ENCODE results near the gene RHOA.

Gene RHOA

GRCh38 chr3:49454458-49454857 lies 42.7 kb upstream of the RHOA start (continued):
- TF ChIP-seq, protein P1, sequence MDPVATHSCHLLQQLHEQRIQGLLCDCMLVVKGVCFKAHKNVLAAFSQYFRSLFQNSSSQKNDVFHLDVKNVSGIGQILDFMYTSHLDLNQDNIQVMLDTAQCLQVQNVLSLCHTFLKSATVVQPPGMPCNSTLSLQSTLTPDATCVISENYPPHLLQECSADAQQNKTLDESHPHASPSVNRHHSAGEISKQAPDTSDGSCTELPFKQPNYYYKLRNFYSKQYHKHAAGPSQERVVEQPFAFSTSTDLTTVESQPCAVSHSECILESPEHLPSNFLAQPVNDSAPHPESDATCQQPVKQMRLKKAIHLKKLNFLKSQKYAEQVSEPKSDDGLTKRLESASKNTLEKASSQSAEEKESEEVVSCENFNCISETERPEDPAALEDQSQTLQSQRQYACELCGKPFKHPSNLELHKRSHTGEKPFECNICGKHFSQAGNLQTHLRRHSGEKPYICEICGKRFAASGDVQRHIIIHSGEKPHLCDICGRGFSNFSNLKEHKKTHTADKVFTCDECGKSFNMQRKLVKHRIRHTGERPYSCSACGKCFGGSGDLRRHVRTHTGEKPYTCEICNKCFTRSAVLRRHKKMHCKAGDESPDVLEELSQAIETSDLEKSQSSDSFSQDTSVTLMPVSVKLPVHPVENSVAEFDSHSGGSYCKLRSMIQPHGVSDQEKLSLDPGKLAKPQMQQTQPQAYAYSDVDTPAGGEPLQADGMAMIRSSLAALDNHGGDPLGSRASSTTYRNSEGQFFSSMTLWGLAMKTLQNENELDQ (tag by site-specific recombination; IDR thresholded peaks at IDR 0.05; ENCODE audit: low read depth) = no peak
- TF ChIP-seq ZNF645 (tag by site-specific recombination; IDR thresholded peaks at IDR 0.05) = no peak

DNA sequence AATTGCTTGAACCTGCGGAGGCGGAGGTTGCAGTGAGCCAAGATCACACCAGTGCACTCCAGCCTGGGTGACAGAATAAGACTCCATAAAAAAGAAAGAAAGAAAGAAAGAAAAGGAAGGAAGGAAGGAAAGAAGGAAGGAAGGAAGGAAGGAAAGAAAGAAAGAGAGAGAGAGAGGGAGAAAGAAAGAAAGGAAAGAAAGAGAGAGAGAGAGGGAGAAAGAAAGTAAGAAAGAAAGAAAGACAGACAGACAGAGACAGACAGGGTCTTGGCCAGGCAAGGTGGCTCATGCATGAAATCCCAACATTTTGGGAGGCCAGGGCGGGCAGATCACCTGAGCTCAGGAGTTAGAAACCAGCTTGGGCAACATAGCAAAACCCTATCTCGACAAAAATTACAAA lies 41.8 kb upstream of the RHOA start:
- Histone ChIP-seq H3K27ac (ENCODE audit: extremely low read depth, low read depth, low read length) (no peak overlapping the region), H3K9me3 (ENCODE audit: control insufficient read depth, insufficient read depth, low read depth, low read length) (no peaks in the 10 kb centered on the region), H3K4me3 (ENCODE audit: low read depth, low read length) (no peak overlapping the region), H3K4me1 (ENCODE audit: control insufficient read depth, insufficient read depth, low read length) (no peaks in the 10 kb centered on the region), H3K36me3 (ENCODE audit: control insufficient read depth in 2 of 2, insufficient read depth in 1 of 2, low read length in 2 of 2) (no peaks in the 10 kb centered on the region)
- ChIA-PET CTCF (interaction anchor here (0.6 to 1.5 kb wide), 3 partner anchors 86 to 218 kb away, joined by 3 to 10 read pairs (median 6); no protein-coding TSS in a partner anchor), POLR2A (no interaction called here)
- TF ChIP-seq, protein P2, sequence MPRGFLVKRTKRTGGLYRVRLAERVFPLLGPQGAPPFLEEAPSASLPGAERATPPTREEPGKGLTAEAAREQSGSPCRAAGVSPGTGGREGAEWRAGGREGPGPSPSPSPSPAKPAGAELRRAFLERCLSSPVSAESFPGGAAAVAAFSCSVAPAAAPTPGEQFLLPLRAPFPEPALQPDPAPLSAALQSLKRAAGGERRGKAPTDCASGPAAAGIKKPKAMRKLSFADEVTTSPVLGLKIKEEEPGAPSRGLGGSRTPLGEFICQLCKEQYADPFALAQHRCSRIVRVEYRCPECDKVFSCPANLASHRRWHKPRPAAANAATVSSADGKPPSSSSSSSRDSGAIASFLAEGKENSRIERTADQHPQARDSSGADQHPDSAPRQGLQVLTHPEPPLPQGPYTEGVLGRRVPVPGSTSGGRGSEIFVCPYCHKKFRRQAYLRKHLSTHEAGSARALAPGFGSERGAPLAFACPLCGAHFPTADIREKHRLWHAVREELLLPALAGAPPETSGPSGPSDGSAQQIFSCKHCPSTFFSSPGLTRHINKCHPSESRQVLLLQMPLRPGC (tag by site-specific recombination; IDR thresholded peaks at IDR 0.05) = no peak
- TF ChIP-seq ZNF366 (tag by site-specific recombination; conservative IDR thresholded peaks at IDR 0.05) (peak; percentile 92), ZBTB20 (tag by site-specific recombination; IDR thresholded peaks at IDR 0.05) (no peak), TRIM28 (IDR thresholded peaks at IDR 0.05; ENCODE audit: borderline replicate concordance, low read length) (no peak), SP3 (tag by site-specific recombination; IDR thresholded peaks at IDR 0.05) (no peak), ZNF785 (tag by site-specific recombination; IDR thresholded peaks at IDR 0.05) (0 out of 2 replicates have a peak, but pooled peaks have one; percentile 32), ZNF701 (tag by site-specific recombination; IDR thresholded peaks at IDR 0.05) (no peak), ZNF354C (tag by site-specific recombination; IDR thresholded peaks at IDR 0.05; ENCODE audit: borderline replicate concordance, low read depth) (no peak), YY1 (tag by site-specific recombination; IDR thresholded peaks at IDR 0.05) (no peak), ZNF174 (tag by site-specific recombination; IDR thresholded peaks at IDR 0.05) (no peak)

- Histone ChIP-seq H3K27ac (ENCODE audit: extremely low read depth, low read depth, low read length) (no peak overlapping the region), H3K9me3 (ENCODE audit: control insufficient read depth, insufficient read depth, low read depth, low read length) (no peaks in the 10 kb centered on the region), H3K4me3 (ENCODE audit: low read depth, low read length) (no peak overlapping the region), H3K4me1 (ENCODE audit: control insufficient read depth, insufficient read depth, low read length) (no peaks in the 10 kb centered on the region), H3K36me3 (ENCODE audit: control insufficient read depth in 2 of 2, insufficient read depth in 1 of 2, low read length in 2 of 2) (no peaks in the 10 kb centered on the region)
- TF ChIP-seq ZNF416 (tag by site-specific recombination; IDR thresholded peaks at IDR 0.05) (no peak), ZSCAN4 (tag by site-specific recombination; IDR thresholded peaks at IDR 0.05) (no peak), ZNF501 (tag by site-specific recombination; IDR thresholded peaks at IDR 0.05) (no peak), KLF10 (tag by site-specific recombination; IDR thresholded peaks at IDR 0.05) (no peak)
- TF ChIP-seq, protein P3, sequence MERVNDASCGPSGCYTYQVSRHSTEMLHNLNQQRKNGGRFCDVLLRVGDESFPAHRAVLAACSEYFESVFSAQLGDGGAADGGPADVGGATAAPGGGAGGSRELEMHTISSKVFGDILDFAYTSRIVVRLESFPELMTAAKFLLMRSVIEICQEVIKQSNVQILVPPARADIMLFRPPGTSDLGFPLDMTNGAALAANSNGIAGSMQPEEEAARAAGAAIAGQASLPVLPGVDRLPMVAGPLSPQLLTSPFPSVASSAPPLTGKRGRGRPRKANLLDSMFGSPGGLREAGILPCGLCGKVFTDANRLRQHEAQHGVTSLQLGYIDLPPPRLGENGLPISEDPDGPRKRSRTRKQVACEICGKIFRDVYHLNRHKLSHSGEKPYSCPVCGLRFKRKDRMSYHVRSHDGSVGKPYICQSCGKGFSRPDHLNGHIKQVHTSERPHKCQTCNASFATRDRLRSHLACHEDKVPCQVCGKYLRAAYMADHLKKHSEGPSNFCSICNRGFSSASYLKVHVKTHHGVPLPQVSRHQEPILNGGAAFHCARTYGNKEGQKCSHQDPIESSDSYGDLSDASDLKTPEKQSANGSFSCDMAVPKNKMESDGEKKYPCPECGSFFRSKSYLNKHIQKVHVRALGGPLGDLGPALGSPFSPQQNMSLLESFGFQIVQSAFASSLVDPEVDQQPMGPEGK (tag by site-specific recombination; IDR thresholded peaks at IDR 0.05) = no peak
- POLR2A ChIA-PET = interaction anchor here (0.7 kb wide), 1 partner anchor 16 kb away, joined by 5 read pairs; the partner anchor contains the start of gene NICN1
- CTCF ChIA-PET = interaction anchor here (0.6 to 0.8 kb wide), 3 partner anchors 105 to 1009 kb away, joined by 3 to 8 read pairs (median 4); partner anchors contain the start of gene USP4
These were observed 33.6 kb upstream of the RHOA start for GRCh38 chr3:49445391-49445790.

All from HEK293 (cell line).